Tongue (tissue), 2 donors: ENCODE measurements around the gene FSTL4. TPM values are rescaled to one million over a fixed set of nuclear protein-coding genes. Genes with fewer than 3 reads are reported as not detected.

Experiments used
- DNase-seq: peaks from one replicate; pipeline ENCODE4 v3.0.0-alpha.2; 2015
- total RNA-seq: library from RNA; depleted of rRNA; stranded (reverse); fragments of >200 nt; gene quantifications from one replicate; pipeline ENCODE4 v1.2.3, GENCODE V29; 2014

Gene FSTL4
- total RNA-seq, 1 donor from 2014 or later: 0.51 TPM

GRCh38 chr5:133512896-133513295 is 99.4 kb downstream of the FSTL4 start:
- no peak for DNase-seq

GRCh38 chr5:133511653-133512235 is 100.6 kb downstream of the FSTL4 start:
- no peak for DNase-seq

GRCh38 chr5:133510634-133511262 is 101.6 kb downstream of the FSTL4 start:
- no peak for DNase-seq

GRCh38 chr5:133509742-133510079 is 102.6 kb downstream of the FSTL4 start:
- no peak for DNase-seq

- DNase-seq: no peak
Measured at GRCh38 chr5:133508845-133509741, 103.2 kb downstream of the FSTL4 start.

- no peak for DNase-seq
Measured at GRCh38 chr5:133508331-133508730, 104.0 kb downstream of the FSTL4 start.

GRCh38 chr5:133506181-133506580 is 106.2 kb downstream of the FSTL4 start:
- DNase-seq: no peak

- DNase-seq: no peak
Measured at GRCh38 chr5:133503511-133503910, 108.8 kb downstream of the FSTL4 start.

GRCh38 chr5:133499895-133500294 is 112.4 kb downstream of the FSTL4 start:
- DNase-seq: no peak

GRCh38 chr5:133497608-133498348 is 114.6 kb downstream of the FSTL4 start:
- DNase-seq: no peak

- no peak for DNase-seq
Measured at GRCh38 chr5:133496631-133497030, 115.7 kb downstream of the FSTL4 start.

- peak; percentile 24 for DNase-seq
Measured at GRCh38 chr5:133494923-133495246, 117.5 kb downstream of the FSTL4 start.

GRCh38 chr5:133494232-133494922 is 118.0 kb downstream of the FSTL4 start:
- no peak for DNase-seq

- no peak for DNase-seq
Measured at GRCh38 chr5:133489632-133490031, 122.7 kb downstream of the FSTL4 start.

GRCh38 chr5:133487093-133487492 is 125.2 kb downstream of the FSTL4 start:
- DNase-seq: no peak

GRCh38 chr5:133485468-133485867 is 126.9 kb downstream of the FSTL4 start:
- DNase-seq: no peak

- DNase-seq: no peak
Measured at GRCh38 chr5:133483406-133484090, 128.8 kb downstream of the FSTL4 start.

GRCh38 chr5:133482028-133482427 is 130.3 kb downstream of the FSTL4 start:
- DNase-seq: no peak

- DNase-seq: no peak
Measured at GRCh38 chr5:133480866-133481265, 131.5 kb downstream of the FSTL4 start.

GRCh38 chr5:133480366-133480765 is 132.0 kb downstream of the FSTL4 start:
- DNase-seq: no peak

GRCh38 chr5:133478199-133478985 is 133.9 kb downstream of the FSTL4 start:
- no peak for DNase-seq
